Measurements from ENCODE around the gene TBXAS1.

The TBXAS1 gene

GRCh38 chr7:139950881-139951525, 121.9 kb downstream of the TBXAS1 start:
- ChIA-PET CTCF (no interaction called here), POLR2A (no interaction called here)
- no peak overlapping the region for H3K27ac ChIP-seq (ENCODE audit: extremely low read depth, low read depth, low read length)
- TF ChIP-seq SCRT1 (tag by site-specific recombination; IDR thresholded peaks at IDR 0.05; ENCODE audit: borderline replicate concordance) = no peak
- no peak for TF ChIP-seq ZNF133 (tag by site-specific recombination; IDR thresholded peaks at IDR 0.05)
- TF ChIP-seq PRDM6 (tag by site-specific recombination; IDR thresholded peaks at IDR 0.05) = no peak
- no peak for TF ChIP-seq ZNF324 (tag by site-specific recombination; IDR thresholded peaks at IDR 0.05)
- no peak for TF ChIP-seq ZNF677 (tag by site-specific recombination; IDR thresholded peaks at IDR 0.05)
- no peak for TF ChIP-seq ZNF157 (tag by site-specific recombination; IDR thresholded peaks at IDR 0.05)
- no peak for TF ChIP-seq ZNF704 (tag by site-specific recombination; IDR thresholded peaks at IDR 0.05)
- TF ChIP-seq ZNF2 (tag by site-specific recombination; IDR thresholded peaks at IDR 0.05) = no peak
- no peak for TF ChIP-seq SETDB1 (IDR thresholded peaks at IDR 0.05; ENCODE audit: insufficient read length, low read length)
- TF ChIP-seq ZNF391 (tag by site-specific recombination; IDR thresholded peaks at IDR 0.05; ENCODE audit: borderline replicate concordance, low read depth) = no peak
- TF ChIP-seq ZNF560 (tag by site-specific recombination; IDR thresholded peaks at IDR 0.05; ENCODE audit: borderline replicate concordance) = no peak
- no peak for TF ChIP-seq KLF10 (tag by site-specific recombination; IDR thresholded peaks at IDR 0.05)
- no peak for TF ChIP-seq TCF7L2 (IDR thresholded peaks at IDR 0.05; ENCODE audit: borderline replicate concordance, low read depth, low read length)
- H3K9me3 ChIP-seq (ENCODE audit: control insufficient read depth, insufficient read depth, low read depth, low read length) = no peaks in the 10 kb centered on the region
- no peaks in the 10 kb centered on the region for H3K4me1 ChIP-seq (ENCODE audit: control insufficient read depth, insufficient read depth, low read length)
- no peaks in the 10 kb centered on the region for H3K36me3 ChIP-seq (ENCODE audit: control insufficient read depth in 2 of 2, insufficient read depth in 1 of 2, low read length in 2 of 2)
- no peak overlapping the region for H3K4me3 ChIP-seq (ENCODE audit: low read depth, low read length)

- Histone ChIP-seq H3K4me1 (ENCODE audit: control insufficient read depth, insufficient read depth, low read length) (no peaks in the 10 kb centered on the region), H3K9me3 (ENCODE audit: control insufficient read depth, insufficient read depth, low read depth, low read length) (no peaks in the 10 kb centered on the region), H3K36me3 (ENCODE audit: control insufficient read depth in 2 of 2, insufficient read depth in 1 of 2, low read length in 2 of 2) (no peaks in the 10 kb centered on the region), H3K27ac (ENCODE audit: extremely low read depth, low read depth, low read length) (no peak overlapping the region), H3K4me3 (ENCODE audit: low read depth, low read length) (no peak overlapping the region)
- TF ChIP-seq ZNF560 (tag by site-specific recombination; IDR thresholded peaks at IDR 0.05; ENCODE audit: borderline replicate concordance) (no peak), ZNF777 (tag by site-specific recombination; IDR thresholded peaks at IDR 0.05; ENCODE audit: borderline replicate concordance) (no peak), ZNF155 (tag by site-specific recombination; IDR thresholded peaks at IDR 0.05) (no peak), MEIS1 (CRISPR knock-in tag; IDR thresholded peaks at IDR 0.05; ENCODE audit: borderline replicate concordance) (no peak), ZNF248 (tag by site-specific recombination; IDR thresholded peaks at IDR 0.05) (no peak), ZNF169 (tag by site-specific recombination; IDR thresholded peaks at IDR 0.05) (no peak), ZNF768 (tag by site-specific recombination; IDR thresholded peaks at IDR 0.05) (no peak), ZXDB (tag by site-specific recombination; IDR thresholded peaks at IDR 0.05) (no peak), ZSCAN23 (tag by site-specific recombination; IDR thresholded peaks at IDR 0.05) (no peak), GLI4 (tag by site-specific recombination; IDR thresholded peaks at IDR 0.05) (no peak), ZNF26 (tag by site-specific recombination; IDR thresholded peaks at IDR 0.05) (no peak), ZNF404 (tag by site-specific recombination; IDR thresholded peaks at IDR 0.05) (no peak), ZBTB26 (tag by site-specific recombination; optimal IDR thresholded peaks at IDR 0.05) (no peak)
- CTCF ChIA-PET = no interaction called here
- POLR2A ChIA-PET = no interaction called here
Observed at GRCh38 chr7:139953229-139953628, 124.2 kb downstream of the TBXAS1 start.
